H1 (cell line): ENCODE measurements around the gene ZNF414. TPM values are rescaled to one million over a fixed set of nuclear protein-coding genes. Genes with fewer than 3 reads are reported as not detected.

Source experiments
- CTCF ChIA-PET: fragments of 300-600 bp; sonication (Branson Sonifier 250); formaldehyde crosslinking; loops from one replicate; lab custom pipeline; 2021; ENCODE audit not compliant: partially characterized antibody; lab: Charles Lee
- POLR2A ChIA-PET: fragments of 300-600 bp; sonication (Branson Sonifier 250); formaldehyde crosslinking; loops from one replicate; lab custom pipeline; 2021; ENCODE audit warnings: inconsistent platforms; ENCODE audit not compliant: partially characterized antibody; lab: Charles Lee
- DNase-seq, 2 experiments: peaks; one replicate each; pipeline versions ENCODE4 v3.0.0 to v3.0.0-alpha.2; 2010 to 2022; ENCODE audit warnings: low spot score in 2 of 2, low read depth in 1 of 2, mixed read lengths in 1 of 2
- FAIRE-seq: peaks from 2 replicates; lab custom pipeline; 2011; peaks lifted over from hg19 to GRCh38; lab: Jason Lieb, UNC
- H2AFZ ChIP-seq: 2 replicates; pipeline ENCODE4 v1.8.1; 2012; ENCODE audit warnings: low read length, inconsistent platforms
- H2AK5ac ChIP-seq: 2 replicates; pipeline ENCODE4 v1.6.1; 2013; ENCODE audit warnings: low read depth, low read length
- H2BK120ac ChIP-seq: replicated peaks from 2 replicates; pipeline ENCODE3; 2013; ENCODE audit warnings: low read depth, low read length, inconsistent platforms
- H2BK12ac ChIP-seq: 2 replicates; pipeline ENCODE4 v1.6.1; 2013; ENCODE audit warnings: low read depth, low read length
- H2BK15ac ChIP-seq: 2 replicates; pipeline ENCODE4 v1.6.1; 2013; ENCODE audit warnings: low read length
- H2BK20ac ChIP-seq: 2 replicates; pipeline ENCODE4 v1.6.1; 2013; ENCODE audit warnings: low read length
- H2BK5ac ChIP-seq: 2 replicates; pipeline ENCODE4 v1.6.1; 2013; ENCODE audit warnings: low read depth, low read length
- H3K14ac ChIP-seq: 2 replicates; pipeline ENCODE4 v1.6.1; 2013; ENCODE audit warnings: inconsistent platforms; ENCODE audit not compliant: insufficient read length
- H3K18ac ChIP-seq: 2 replicates; pipeline ENCODE4 v1.6.1; 2013; ENCODE audit warnings: low read length; ENCODE audit errors: extremely low read depth
- H3K23ac ChIP-seq: 2 replicates; pipeline ENCODE4 v1.6.1; 2013; ENCODE audit warnings: inconsistent platforms; ENCODE audit not compliant: insufficient read length
- H3K23me2 ChIP-seq: 2 replicates; pipeline ENCODE4 v1.6.1; 2013; ENCODE audit warnings: low read depth, low read length
- H3K27ac ChIP-seq: 2 replicates; pipeline ENCODE4 v1.6.1; 2011; ENCODE audit warnings: low read depth, low read length, inconsistent platforms
- H3K27me3 ChIP-seq, 4 experiments: replicated peaks in 1 of 4; 1 replicate in 1 of 4; 2 replicates in 3 of 4; pipeline versions ENCODE4 v1.6.1 to v1.8.1; 2011 to 2013; ENCODE audit warnings: low read length in 3 of 4, mild to moderate bottlenecking in 3 of 4, inconsistent platforms in 2 of 4, mixed read lengths in 2 of 4, moderate library complexity in 1 of 4; ENCODE audit not compliant: control insufficient read depth in 3 of 4, insufficient read depth in 3 of 4; ENCODE audit errors: extremely low read depth in 1 of 4
- H3K36me3 ChIP-seq, 4 experiments: 2 replicates each; pipeline versions ENCODE4 v1.6.1 to v1.8.1; 2011 to 2013; ENCODE audit warnings: mild to moderate bottlenecking in 4 of 4, low read length in 3 of 4, moderate library complexity in 2 of 4, control low read depth in 1 of 4, inconsistent platforms in 1 of 4; ENCODE audit not compliant: insufficient read depth in 4 of 4, control insufficient read depth in 2 of 4
- H3K4ac ChIP-seq: replicated peaks from 2 replicates; pipeline ENCODE3; 2013; ENCODE audit warnings: low read length, low read depth, mixed read lengths, inconsistent platforms; ENCODE audit not compliant: insufficient read length
- H3K4me1 ChIP-seq, 4 experiments: replicated peaks in 1 of 4; 1 replicate in 1 of 4; 2 replicates in 3 of 4; pipeline versions ENCODE4 v1.6.1 to v1.8.1; 2011 to 2013; ENCODE audit warnings: low read length in 3 of 4, inconsistent platforms in 2 of 4, mixed read lengths in 1 of 4; ENCODE audit not compliant: insufficient read depth in 4 of 4, control insufficient read depth in 3 of 4
- H3K4me2 ChIP-seq, 2 experiments: 2 replicates each; pipeline versions ENCODE4 v1.6.1 to v1.8.1; 2011 to 2013; ENCODE audit warnings: low read depth in 2 of 2, low read length in 2 of 2, control low read depth in 1 of 2, inconsistent platforms in 1 of 2, mild to moderate bottlenecking in 1 of 2; ENCODE audit not compliant: insufficient read depth in 1 of 2
- H3K4me3 ChIP-seq, 4 experiments: fragments of 200-600, 300-600 bp in 1 of 4; sonication (generic), shearing (Covaris generic), sonication (Bioruptor Twin) in 1 of 4; 2 replicates each; pipeline versions ENCODE4 v1.5.1 to v1.8.1; 2011 to 2016; ENCODE audit warnings: low read length in 4 of 4, low read depth in 3 of 4, control low read depth in 2 of 4, inconsistent platforms in 2 of 4, mild to moderate bottlenecking in 2 of 4, mixed read lengths in 1 of 4, moderate library complexity in 1 of 4; ENCODE audit not compliant: insufficient read depth in 2 of 4; ENCODE audit errors: extremely low read depth in 1 of 4
- H3K56ac ChIP-seq: replicated peaks from 2 replicates; pipeline ENCODE3; 2013; ENCODE audit warnings: low read depth, mild to moderate bottlenecking, mixed read lengths, low read length, inconsistent platforms; ENCODE audit not compliant: insufficient read length
- H3K79me1 ChIP-seq: 2 replicates; pipeline ENCODE4 v1.6.1; 2013; ENCODE audit warnings: low read depth, low read length, control low read depth
- H3K79me2 ChIP-seq, 2 experiments: 2 replicates each; pipeline versions ENCODE4 v1.6.1 to v1.8.1; 2012 to 2013; ENCODE audit warnings: low read length in 2 of 2, mild to moderate bottlenecking in 2 of 2, inconsistent platforms in 1 of 2; ENCODE audit not compliant: insufficient read depth in 2 of 2, control insufficient read depth in 1 of 2
- H3K9ac ChIP-seq, 4 experiments: replicated peaks in 1 of 4; 1 replicate in 1 of 4; 2 replicates in 3 of 4; pipeline versions ENCODE4 v1.6.1 to v1.8.1; 2011 to 2013; ENCODE audit warnings: low read depth in 3 of 4, low read length in 3 of 4, control low read depth in 2 of 4, mild to moderate bottlenecking in 2 of 4, moderate library complexity in 2 of 4, inconsistent platforms in 1 of 4; ENCODE audit errors: extremely low read depth in 1 of 4
- H3K9me3 ChIP-seq, 2 experiments: 2 replicates each; pipeline versions ENCODE4 v1.6.1 to v1.8.1; 2012 to 2013; ENCODE audit warnings: mild to moderate bottlenecking in 2 of 2, moderate library complexity in 2 of 2, control low read depth in 1 of 2, inconsistent platforms in 1 of 2, low read depth in 1 of 2, low read length in 1 of 2, mixed read lengths in 1 of 2; ENCODE audit not compliant: insufficient read depth in 2 of 2
- H4K20me1 ChIP-seq, 2 experiments: replicated peaks in 1 of 2; 2 replicates each; pipeline versions ENCODE3 to v1.8.1; 2011 to 2013; ENCODE audit warnings: inconsistent platforms in 2 of 2, low read length in 2 of 2, mild to moderate bottlenecking in 1 of 2; ENCODE audit not compliant: insufficient read depth in 2 of 2, control insufficient read depth in 1 of 2
- H4K5ac ChIP-seq: 2 replicates; pipeline ENCODE4 v1.6.1; 2013; ENCODE audit warnings: low read length, low read depth, mixed read lengths, inconsistent platforms; ENCODE audit not compliant: insufficient read length
- H4K8ac ChIP-seq: 2 replicates; pipeline ENCODE4 v1.8.0; 2013; ENCODE audit warnings: mild to moderate bottlenecking, moderate library complexity, low read length, inconsistent platforms; ENCODE audit not compliant: insufficient read depth; ENCODE audit errors: extremely low read depth
- H4K91ac ChIP-seq: replicated peaks from 2 replicates; pipeline ENCODE3; 2013; ENCODE audit warnings: low read length, mixed read lengths, inconsistent platforms; ENCODE audit not compliant: insufficient read length
- BACH1 ChIP-seq: IDR thresholded peaks from 2 replicates; pipeline ENCODE4 v1.6.1; 2012; ENCODE audit warnings: low read length, improper control_type of control experiment
- BRCA1 ChIP-seq: IDR thresholded peaks from 2 replicates; pipeline ENCODE4 v1.6.1; 2012; ENCODE audit warnings: low read depth, low read length, improper control_type of control experiment
- CBX5 ChIP-seq: fragments of 300-800, 300-1000 bp; sonication (generic); IDR thresholded peaks from 2 replicates; pipeline ENCODE4 v1.7.1; 2016; ENCODE audit warnings: antibody characterized with exemption, low read length, low read depth
- CTBP2 ChIP-seq: IDR thresholded peaks from 2 replicates; pipeline ENCODE4 v1.7.0; 2011; ENCODE audit warnings: borderline replicate concordance, mild to moderate bottlenecking, moderate library complexity, mixed read lengths, low read length; ENCODE audit not compliant: insufficient read depth, insufficient read length
- CTCF ChIP-seq, 3 experiments: IDR thresholded peaks; 1 replicate in 2 of 3; 2 replicates in 1 of 3; pipeline versions ENCODE4 v1.5.1 to v1.6.1; 2011; ENCODE audit warnings: low read length in 3 of 3, mild to moderate bottlenecking in 3 of 3, inconsistent platforms in 2 of 3, low read depth in 1 of 3, moderate library complexity in 1 of 3; ENCODE audit not compliant: insufficient read depth in 1 of 3; ENCODE audit errors: control extremely low read depth in 1 of 3
- MAFK ChIP-seq: IDR thresholded peaks from 2 replicates; pipeline ENCODE4 v1.6.1; 2012; ENCODE audit warnings: low read depth, mild to moderate bottlenecking, improper control_type of control experiment, low read length
- NANOG ChIP-seq: IDR thresholded peaks from 2 replicates; pipeline ENCODE4 v1.6.1; 2011; ENCODE audit warnings: low read length, low read depth, mild to moderate bottlenecking, inconsistent platforms; ENCODE audit not compliant: insufficient read depth, poor library complexity, severe bottlenecking
- POLR2AphosphoS5 ChIP-seq: IDR thresholded peaks from 2 replicates; pipeline ENCODE4 v1.6.1; 2011; ENCODE audit warnings: low read depth, low read length
- SP2 ChIP-seq: IDR thresholded peaks from 2 replicates; pipeline ENCODE4 v1.6.1; 2012; ENCODE audit warnings: mild to moderate bottlenecking, low read length, inconsistent platforms
- SP4 ChIP-seq: IDR thresholded peaks from 2 replicates; pipeline ENCODE4 v1.6.1; 2012; ENCODE audit warnings: low read length, inconsistent platforms
- TCF12 ChIP-seq: IDR thresholded peaks from 2 replicates; pipeline ENCODE4 v1.6.1; 2011; ENCODE audit warnings: low read depth, mild to moderate bottlenecking, low read length
- WGBS, 2 experiments: shearing (Covaris generic) in 1 of 2; methylation state at CpG; one replicate each; pipeline versions ENCODE4 v1.1.6 to v1.1.7; 2013 to 2015; ENCODE audit warnings: low lambda C conversion rate in 2 of 2, mixed read lengths in 2 of 2, inconsistent platforms in 1 of 2, low coverage in 1 of 2, missing lambda C conversion rate in 1 of 2; ENCODE audit not compliant: insufficient replicate concordance in 2 of 2, insufficient coverage in 1 of 2, insufficient read length in 1 of 2; ENCODE audit errors: extremely low coverage in 1 of 2, missing lambda C conversion rate in 1 of 2; 5-methylcytosine and 5-hydroxymethylcytosine counted together
- polyA plus RNA-seq, 7 experiments: library from polyadenylated mRNA; depleted of rRNA in 3 of 7; stranded (reverse) in 5 of 7; unstranded in 2 of 7; fragments of >200 nt in 5 of 7; fragments of 200-250 nt in 2 of 7; gene quantifications; 1 replicate in 5 of 7; 2 replicates in 1 of 7; 4 replicates in 1 of 7; pipeline versions ENCODE4 v1.2.1 to v1.2.3, GENCODE V29; 2011 to 2013; ENCODE audit warnings: missing spikeins in 2 of 7, mixed read lengths in 2 of 7
- total RNA-seq: library from RNA; stranded (reverse); fragmentation: NEBNext Ultra II Directional; extraction: Animal tissue kit (Norgen Biotek cat#: 25700); gene quantifications from 2 replicates; pipeline ENCODE4 v1.2.1, GENCODE V29; 2021

ZNF414 gene
- total and polyA plus RNA-seq, 2 of the 8 experiments (the other 6 are each of a cell fraction or from before 2014, with no cell fraction given), result 9.7 to 26.8 TPM

DNA sequence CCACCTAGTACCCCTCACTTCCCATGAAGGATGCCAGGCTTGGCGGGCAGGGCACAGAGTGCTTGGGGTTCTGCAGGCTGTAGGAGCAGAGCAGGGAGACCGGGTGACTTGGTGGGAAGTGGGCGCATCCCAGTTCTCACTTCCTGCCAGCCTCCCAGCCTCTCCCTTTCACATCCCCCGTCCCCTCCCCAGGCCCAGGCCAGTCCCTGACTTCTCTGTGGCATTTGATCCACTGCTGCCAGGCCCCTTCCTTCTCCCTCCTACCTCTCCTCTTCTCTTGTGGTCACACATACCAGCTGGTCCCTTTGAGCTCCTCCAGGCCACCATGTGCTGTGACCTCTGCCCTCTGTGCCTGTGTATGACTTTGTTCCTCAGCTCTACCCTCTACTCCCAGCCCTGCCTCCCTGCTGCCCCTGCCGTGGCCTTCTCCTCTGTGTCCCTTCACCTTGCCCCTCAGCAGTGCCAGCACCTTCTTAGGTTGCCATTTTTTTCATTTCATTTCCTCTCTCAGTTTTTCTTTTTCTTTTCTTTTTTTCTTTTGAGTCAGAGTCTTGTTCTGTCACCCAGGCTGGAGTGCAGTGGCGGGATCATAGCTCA is 43.8 kb upstream of the ZNF414 start:
- H3K27ac ChIP-seq, result no peak overlapping the region
- no peak overlapping the region for H3K4ac ChIP-seq
- H3K14ac ChIP-seq, result no peak overlapping the region
- H2AK5ac ChIP-seq, result 0 out of 2 replicates have a peak overlapping the region, but pooled peaks have one; percentile 65
- H2BK15ac ChIP-seq, result no peak overlapping the region
- no peaks in the 10 kb centered on the region; a peak in 2 of 7 replicates for H3K4me1 ChIP-seq
- H2BK12ac ChIP-seq, result no peak overlapping the region
- FAIRE-seq, result no peak
- H3K4me2 ChIP-seq, result no peak overlapping the region
- H4K8ac ChIP-seq, result no peak overlapping the region
- no peaks in the 10 kb centered on the region for H3K79me2 ChIP-seq
- H3K9me3 ChIP-seq, result no peaks in the 10 kb centered on the region
- H3K4me3 ChIP-seq, result no peak overlapping the region
- no peaks in the 10 kb centered on the region for H4K20me1 ChIP-seq
- POLR2A ChIA-PET, result interaction anchor here (0.6 to 1.5 kb wide), 6 partner anchors 11 to 481 kb away, joined by 3 to 7 read pairs (median 3); no protein-coding TSS in a partner anchor
- WGBS, 2 experiments, result 83% methylated on average over 5 of the region's 6 CpGs; no CpG with 5 or more reads in 1 of the 2 experiments
- H3K9ac ChIP-seq, result no peak overlapping the region
- CTCF ChIA-PET, result interaction anchor here (0.5 to 2.7 kb wide), 4 partner anchors 12 to 478 kb away, joined by 3 to 30 read pairs (median 3); partner anchors contain the start of gene MYO1F
- H2BK120ac ChIP-seq, result no peak overlapping the region
- no peak overlapping the region for H3K23ac ChIP-seq
- H3K79me1 ChIP-seq, result no peaks in the 10 kb centered on the region
- no peak overlapping the region for H3K56ac ChIP-seq
- DNase-seq, result no peak
- H3K36me3 ChIP-seq, result no peaks in the 10 kb centered on the region
- H4K91ac ChIP-seq, result no peak overlapping the region
- H2AFZ ChIP-seq, result no peak overlapping the region
- no peak overlapping the region for H2BK20ac ChIP-seq
- H3K23me2 ChIP-seq, result no peaks in the 10 kb centered on the region
- H4K5ac ChIP-seq, result no peak overlapping the region
- no peak overlapping the region for H2BK5ac ChIP-seq
- H3K27me3 ChIP-seq, result no peaks in the 10 kb centered on the region
- no peak overlapping the region for H3K18ac ChIP-seq
- TF ChIP-seq SP2 (no peak), POLR2AphosphoS5 (no peak), SP4 (no peak), CTBP2 (no peak), TCF12 (no peak), MAFK (no peak), CBX5 (no peak), NANOG (no peak), BRCA1 (no peak), BACH1 (no peak), CTCF (IDR thresholded peaks at IDR 0.05; ENCODE audit: control extremely low read depth in 1 of 3, insufficient read depth in 1 of 3, low read depth in 1 of 3, low read length in 3 of 3) (no peak)
